Measurements from ENCODE around the gene UBA6. TPM values are rescaled to one million over a fixed set of nuclear protein-coding genes. Genes with fewer than 3 reads are reported as not detected.

Gene UBA6
- total RNA-seq, 1 donor from 2014 or later: 69.2 TPM

- H3K4me3 ChIP-seq (ENCODE audit: low read depth, low read length): no peak overlapping the region
- no peak for DNase-seq (ENCODE audit: low read depth)
- TF ChIP-seq, protein P1, sequence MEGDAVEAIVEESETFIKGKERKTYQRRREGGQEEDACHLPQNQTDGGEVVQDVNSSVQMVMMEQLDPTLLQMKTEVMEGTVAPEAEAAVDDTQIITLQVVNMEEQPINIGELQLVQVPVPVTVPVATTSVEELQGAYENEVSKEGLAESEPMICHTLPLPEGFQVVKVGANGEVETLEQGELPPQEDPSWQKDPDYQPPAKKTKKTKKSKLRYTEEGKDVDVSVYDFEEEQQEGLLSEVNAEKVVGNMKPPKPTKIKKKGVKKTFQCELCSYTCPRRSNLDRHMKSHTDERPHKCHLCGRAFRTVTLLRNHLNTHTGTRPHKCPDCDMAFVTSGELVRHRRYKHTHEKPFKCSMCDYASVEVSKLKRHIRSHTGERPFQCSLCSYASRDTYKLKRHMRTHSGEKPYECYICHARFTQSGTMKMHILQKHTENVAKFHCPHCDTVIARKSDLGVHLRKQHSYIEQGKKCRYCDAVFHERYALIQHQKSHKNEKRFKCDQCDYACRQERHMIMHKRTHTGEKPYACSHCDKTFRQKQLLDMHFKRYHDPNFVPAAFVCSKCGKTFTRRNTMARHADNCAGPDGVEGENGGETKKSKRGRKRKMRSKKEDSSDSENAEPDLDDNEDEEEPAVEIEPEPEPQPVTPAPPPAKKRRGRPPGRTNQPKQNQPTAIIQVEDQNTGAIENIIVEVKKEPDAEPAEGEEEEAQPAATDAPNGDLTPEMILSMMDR (conservative IDR thresholded peaks at IDR 0.05; ENCODE audit: low read depth, low read length): no peak
Observed at GRCh38 chr4:67694662-67695061, 6.3 kb downstream of the UBA6 start.

- no peak overlapping the region for H3K4me3 ChIP-seq (ENCODE audit: low read depth, low read length)
- TF ChIP-seq, protein P1 (conservative IDR thresholded peaks at IDR 0.05; ENCODE audit: low read depth, low read length): no peak
- no peak for DNase-seq (ENCODE audit: low read depth)
Observed at GRCh38 chr4:67691328-67691727, 9.6 kb downstream of the UBA6 start.

- no peak for DNase-seq (ENCODE audit: low read depth)
- H3K4me3 ChIP-seq (ENCODE audit: low read depth, low read length): no peak overlapping the region
- TF ChIP-seq, protein P1 (conservative IDR thresholded peaks at IDR 0.05; ENCODE audit: low read depth, low read length): no peak
Observed at GRCh38 chr4:67687636-67688035, 13.3 kb downstream of the UBA6 start.

DNA sequence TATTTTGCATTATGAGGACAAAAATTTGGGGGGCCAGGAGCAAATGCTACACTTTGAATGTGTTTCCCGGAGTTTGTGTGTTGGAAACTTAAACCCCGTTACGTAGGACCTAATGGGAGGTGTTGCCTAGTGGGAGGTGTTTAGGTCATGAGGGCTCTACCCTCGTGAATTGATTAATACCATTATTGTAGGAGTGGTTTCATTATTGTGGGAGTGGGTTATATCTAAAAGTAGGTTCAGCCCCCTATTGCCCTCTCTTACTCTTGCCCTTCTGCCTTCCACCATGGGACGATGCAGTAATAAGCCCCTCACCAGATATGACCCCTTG lies 15.5 kb downstream of the UBA6 start:
- TF ChIP-seq, protein P1 (conservative IDR thresholded peaks at IDR 0.05; ENCODE audit: low read depth, low read length): no peak
- DNase-seq (ENCODE audit: low read depth): no peak

GRCh38 chr4:67684839-67685531 lies 16.0 kb downstream of the UBA6 start:
- TF ChIP-seq, protein P1 (conservative IDR thresholded peaks at IDR 0.05; ENCODE audit: low read depth, low read length): no peak
- H3K4me3 ChIP-seq (ENCODE audit: low read depth, low read length): no peak overlapping the region
- no peak for DNase-seq (ENCODE audit: low read depth)

More for the DNA sequence above, 15.5 kb downstream of the UBA6 start:
- no peak overlapping the region for H3K4me3 ChIP-seq (ENCODE audit: low read depth, low read length)

GRCh38 chr4:67682266-67682665 lies 18.7 kb downstream of the UBA6 start:
- TF ChIP-seq, protein P1 (conservative IDR thresholded peaks at IDR 0.05; ENCODE audit: low read depth, low read length): no peak
- no peak for DNase-seq (ENCODE audit: low read depth)
- no peak overlapping the region for H3K4me3 ChIP-seq (ENCODE audit: low read depth, low read length)

- DNase-seq (ENCODE audit: low read depth): no peak
- H3K4me3 ChIP-seq (ENCODE audit: low read depth, low read length): no peak overlapping the region
- TF ChIP-seq, protein P1 (conservative IDR thresholded peaks at IDR 0.05; ENCODE audit: low read depth, low read length): no peak
Observed at GRCh38 chr4:67680581-67681222, 20.3 kb downstream of the UBA6 start.
